Neural cell (in vitro differentiated cells): Measurements from ENCODE around the gene SRCIN1.

Source experiments
- EP300 ChIP-seq: fragments of 450-650 bp; conservative IDR thresholded peaks from 2 replicates; pipeline ENCODE4 v1.6.1; 2014; ENCODE audit warnings: antibody characterized with exemption, mild to moderate bottlenecking, moderate library complexity; ENCODE audit not compliant: poor library complexity, severe bottlenecking
- EZH2 ChIP-seq: fragments of 200-600, 300-800 bp; shearing (Covaris generic), sonication (generic); IDR thresholded peaks from 2 replicates; pipeline ENCODE4 v1.6.1; 2014; ENCODE audit warnings: antibody characterized with exemption, low read length, borderline replicate concordance, mild to moderate bottlenecking; ENCODE audit not compliant: insufficient read depth, poor library complexity, severe bottlenecking
- MXI1 ChIP-seq: fragments of 450-650 bp; conservative IDR thresholded peaks from 2 replicates; pipeline ENCODE4 v1.6.1; 2014; ENCODE audit warnings: antibody characterized with exemption, mild to moderate bottlenecking; ENCODE audit not compliant: poor library complexity, severe bottlenecking
- POLR2AphosphoS5 ChIP-seq: IDR thresholded peaks from 2 replicates; pipeline ENCODE4 v1.6.1; 2012
- RAD21 ChIP-seq: fragments of 450-650 bp; conservative IDR thresholded peaks from 2 replicates; pipeline ENCODE4 v1.6.1; 2014; ENCODE audit warnings: antibody characterized with exemption, mild to moderate bottlenecking, moderate library complexity
- REST ChIP-seq: IDR thresholded peaks from 2 replicates; pipeline ENCODE4 v1.6.1; 2012; ENCODE audit warnings: borderline replicate concordance
- SMC3 ChIP-seq: fragments of 450-650 bp; conservative IDR thresholded peaks from 2 replicates; pipeline ENCODE4 v1.6.1; 2014; ENCODE audit warnings: antibody characterized with exemption, mild to moderate bottlenecking, moderate library complexity; ENCODE audit not compliant: poor library complexity
- TAF1 ChIP-seq: IDR thresholded peaks from 2 replicates; pipeline ENCODE4 v1.6.1; 2012; ENCODE audit warnings: low read depth
- TF ChIP-seq, protein P1 (sequence below): fragments of 450-650 bp; IDR thresholded peaks from 2 replicates; pipeline ENCODE4 v1.5.1; 2014; ENCODE audit warnings: antibody characterized with exemption, mild to moderate bottlenecking, moderate library complexity; ENCODE audit not compliant: poor library complexity, severe bottlenecking

GRCh38 chr17:38653230-38653629 lies 47.5 kb upstream of the SRCIN1 start:
- TF ChIP-seq, protein P1, sequence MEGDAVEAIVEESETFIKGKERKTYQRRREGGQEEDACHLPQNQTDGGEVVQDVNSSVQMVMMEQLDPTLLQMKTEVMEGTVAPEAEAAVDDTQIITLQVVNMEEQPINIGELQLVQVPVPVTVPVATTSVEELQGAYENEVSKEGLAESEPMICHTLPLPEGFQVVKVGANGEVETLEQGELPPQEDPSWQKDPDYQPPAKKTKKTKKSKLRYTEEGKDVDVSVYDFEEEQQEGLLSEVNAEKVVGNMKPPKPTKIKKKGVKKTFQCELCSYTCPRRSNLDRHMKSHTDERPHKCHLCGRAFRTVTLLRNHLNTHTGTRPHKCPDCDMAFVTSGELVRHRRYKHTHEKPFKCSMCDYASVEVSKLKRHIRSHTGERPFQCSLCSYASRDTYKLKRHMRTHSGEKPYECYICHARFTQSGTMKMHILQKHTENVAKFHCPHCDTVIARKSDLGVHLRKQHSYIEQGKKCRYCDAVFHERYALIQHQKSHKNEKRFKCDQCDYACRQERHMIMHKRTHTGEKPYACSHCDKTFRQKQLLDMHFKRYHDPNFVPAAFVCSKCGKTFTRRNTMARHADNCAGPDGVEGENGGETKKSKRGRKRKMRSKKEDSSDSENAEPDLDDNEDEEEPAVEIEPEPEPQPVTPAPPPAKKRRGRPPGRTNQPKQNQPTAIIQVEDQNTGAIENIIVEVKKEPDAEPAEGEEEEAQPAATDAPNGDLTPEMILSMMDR: no peak
- TF ChIP-seq MXI1: no peak
- TF ChIP-seq RAD21: no peak
- no peak for TF ChIP-seq EP300
- TF ChIP-seq TAF1: no peak
- no peak for TF ChIP-seq EZH2
- TF ChIP-seq REST: no peak
- no peak for TF ChIP-seq SMC3
- no peak for TF ChIP-seq POLR2AphosphoS5
